ENCODE results near the gene RAI14.

- TF ChIP-seq CTCF (IDR thresholded peaks at IDR 0.05) (no peak), POLR2A (IDR thresholded peaks at IDR 0.05) (no peak)
Observed at GRCh38 chr5:34700078-34700452, 43.9 kb downstream of the RAI14 start.

All from lower leg skin (tissue), 3 donors.